Hematopoietic multipotent progenitor cell treated with erythropoietin and hydrocortisone succinate and interleukin-3 and kit ligand, for 6 days (in vitro differentiated cells): ENCODE data around the gene ALDH1L1.

Experiments
- DNase-seq: peaks from one replicate; pipeline ENCODE4 v3.0.0-alpha.2; 2015

Gene ALDH1L1

DNA sequence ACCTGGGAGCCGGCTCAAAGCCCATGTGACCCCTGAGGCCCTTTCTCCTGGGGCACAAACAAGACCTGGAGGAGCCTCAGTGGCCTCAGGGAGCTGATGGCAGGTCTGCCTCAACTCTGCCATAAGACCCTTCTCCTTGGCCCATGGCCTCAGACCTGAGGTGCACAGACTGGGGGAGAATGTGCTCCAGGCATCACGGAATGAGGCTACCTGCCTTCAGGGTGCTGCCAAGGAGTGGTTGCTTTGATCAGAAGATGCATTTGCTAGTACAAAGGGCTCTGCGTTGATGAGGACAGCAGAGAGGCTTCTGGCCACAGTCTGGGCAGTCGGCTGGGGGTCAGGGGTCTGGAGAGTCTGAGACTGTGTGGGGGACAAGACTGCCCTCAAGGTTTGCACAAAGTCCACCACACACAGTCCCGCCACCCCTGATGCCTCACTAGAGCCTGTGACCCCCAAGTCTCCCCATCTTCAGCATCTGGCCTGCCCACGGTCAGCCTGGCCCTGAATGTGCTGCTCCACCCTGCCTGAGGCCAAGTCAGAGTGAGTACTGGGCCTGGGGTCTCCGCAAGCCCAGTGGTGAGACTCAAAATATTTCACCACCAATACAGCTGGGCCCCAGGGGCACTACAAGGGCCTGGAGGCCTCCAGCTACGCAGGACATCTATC lies 26.6 kb downstream of the ALDH1L1 start:
- no peak for DNase-seq

DNA sequence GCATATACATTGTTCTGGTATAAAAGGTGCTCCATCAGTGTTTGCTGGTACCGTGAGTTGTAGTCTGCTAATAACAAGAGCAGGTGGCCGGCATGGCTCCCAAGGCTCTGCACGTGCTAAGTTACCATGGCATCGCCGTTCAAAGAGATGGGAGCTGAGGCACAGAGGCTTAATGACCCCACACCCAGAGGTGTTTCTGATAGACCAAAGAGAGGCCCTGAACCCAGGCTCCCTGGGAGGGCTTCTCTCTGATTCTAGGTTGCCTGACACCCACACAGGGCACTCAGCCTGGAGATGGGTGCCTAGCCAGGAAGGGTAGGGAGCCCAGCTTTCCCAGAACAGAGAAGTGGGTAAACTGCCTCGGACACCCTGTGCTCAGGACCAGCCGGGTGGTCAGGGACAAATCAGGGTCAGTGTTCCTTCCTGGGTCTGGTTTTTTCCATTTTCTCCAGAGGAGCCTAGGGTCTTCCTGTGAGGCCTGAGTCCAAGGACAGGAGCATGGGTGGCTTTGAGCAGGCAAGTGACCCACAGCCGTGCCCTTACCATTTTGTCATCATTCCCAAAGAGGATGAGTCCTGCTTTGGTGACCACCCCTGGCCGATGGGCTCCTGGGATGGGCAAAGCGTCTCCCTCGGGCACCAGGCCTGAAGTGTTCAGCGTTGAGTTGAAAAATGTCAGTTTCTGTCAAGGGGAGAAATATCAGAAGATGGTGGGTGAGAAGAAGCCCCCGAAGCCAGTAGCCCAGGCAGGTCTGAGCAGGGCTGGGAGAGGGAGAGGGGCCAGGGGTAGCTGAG lies 27.3 kb downstream of the ALDH1L1 start:
- no peak for DNase-seq

GRCh38 chr3:126152458-126152857 lies 27.9 kb downstream of the ALDH1L1 start:
- no peak for DNase-seq

DNA sequence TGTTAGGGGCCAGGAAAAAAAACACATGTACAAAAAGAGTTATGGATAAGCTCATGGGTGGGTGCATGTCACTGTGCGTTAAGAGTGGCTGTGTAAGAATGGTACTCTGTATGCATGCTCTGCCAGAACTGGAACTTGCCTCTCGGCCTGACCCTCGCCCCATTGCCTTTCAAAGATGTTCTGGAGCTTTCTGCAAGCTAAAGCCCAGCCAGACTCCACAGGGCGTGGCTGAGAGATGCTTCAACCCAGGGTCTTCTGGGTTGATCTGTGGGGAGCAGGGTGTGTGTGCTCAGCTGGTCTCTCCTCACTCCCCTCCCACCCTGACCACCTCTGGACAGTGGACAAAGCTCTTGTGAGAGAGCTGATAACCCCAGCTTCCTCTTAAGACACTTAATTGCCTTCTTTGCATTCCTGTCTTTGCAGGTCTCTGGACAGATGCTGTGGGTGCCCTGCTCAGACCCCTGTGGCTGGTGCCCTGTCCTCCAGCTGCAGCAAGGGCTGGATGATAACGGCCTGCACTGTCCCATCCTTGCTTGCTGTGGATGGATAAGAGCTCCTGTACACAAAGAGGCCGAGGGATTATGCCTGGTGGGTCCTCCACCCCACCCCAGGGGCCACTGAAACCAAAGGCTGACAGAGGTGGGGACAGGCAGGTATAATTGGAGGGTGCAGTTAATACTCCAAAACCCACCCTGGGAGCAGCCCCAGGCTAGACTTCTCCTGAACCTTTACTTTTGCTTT lies 28.7 kb downstream of the ALDH1L1 start:
- no peak for DNase-seq

DNA sequence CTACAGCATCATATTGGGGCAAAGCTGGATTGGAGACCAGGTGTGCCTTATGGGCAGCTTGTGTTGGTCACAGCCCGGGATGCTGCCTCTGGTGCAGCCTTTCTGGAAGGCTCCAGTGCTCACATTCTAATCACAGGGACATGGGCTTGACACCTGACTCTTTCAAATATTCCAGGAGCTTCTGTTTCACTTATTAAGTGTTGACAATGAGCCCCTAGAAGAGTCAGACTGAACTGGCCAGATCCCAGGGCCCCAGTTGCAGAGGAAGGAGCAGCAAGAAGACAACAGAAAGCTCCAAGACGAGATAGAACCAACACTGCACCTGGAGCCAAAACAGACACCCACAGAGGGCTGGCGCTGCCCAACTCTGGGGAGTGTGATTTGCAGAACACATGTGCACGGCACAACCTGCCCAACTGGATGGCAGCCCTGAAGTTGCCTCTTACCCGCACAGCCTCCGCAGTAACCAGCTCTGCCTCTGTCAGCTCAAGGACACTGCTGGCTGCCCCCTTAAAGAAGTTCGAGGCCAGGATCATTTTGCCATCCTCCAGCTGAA lies 30.3 kb downstream of the ALDH1L1 start:
- no peak for DNase-seq

GRCh38 chr3:126149256-126149902 lies 31.0 kb downstream of the ALDH1L1 start:
- DNase-seq: no peak

DNA sequence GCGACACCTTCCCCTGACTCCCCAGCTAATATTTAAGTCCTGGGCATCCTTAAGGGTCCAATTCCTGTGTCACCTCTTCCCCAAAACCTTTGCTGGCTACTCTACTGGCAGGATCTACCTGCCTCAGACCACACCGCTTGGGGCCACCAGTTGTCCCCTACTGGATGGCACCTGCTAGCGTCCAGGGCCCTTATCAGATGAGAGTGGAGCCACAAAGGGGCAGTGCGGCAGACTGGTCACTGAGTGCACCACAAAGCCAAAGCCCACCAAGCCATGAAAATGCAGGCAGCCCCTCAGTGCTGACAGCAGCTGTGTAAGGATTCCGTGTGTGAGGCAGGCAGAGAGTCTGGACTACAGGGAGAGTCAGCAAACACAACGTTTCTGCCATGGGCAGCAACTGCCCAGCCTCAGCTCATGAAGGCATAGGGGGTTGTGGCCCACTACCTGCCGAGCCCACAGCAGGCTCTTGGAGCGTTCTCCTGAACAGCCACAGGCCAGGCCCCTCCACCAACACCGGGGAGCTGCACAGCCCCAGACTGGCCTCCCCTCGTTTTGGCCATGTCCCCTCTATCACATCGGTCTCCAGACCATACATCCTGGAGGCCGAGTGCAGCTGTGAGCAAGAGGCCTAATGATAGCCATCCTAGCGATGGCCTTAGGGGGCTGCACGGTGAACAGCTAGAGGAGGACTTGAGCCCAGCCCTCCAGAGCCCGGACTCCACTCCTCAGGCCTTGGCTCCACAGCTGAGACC lies 32.3 kb downstream of the ALDH1L1 start:
- no peak for DNase-seq

DNA sequence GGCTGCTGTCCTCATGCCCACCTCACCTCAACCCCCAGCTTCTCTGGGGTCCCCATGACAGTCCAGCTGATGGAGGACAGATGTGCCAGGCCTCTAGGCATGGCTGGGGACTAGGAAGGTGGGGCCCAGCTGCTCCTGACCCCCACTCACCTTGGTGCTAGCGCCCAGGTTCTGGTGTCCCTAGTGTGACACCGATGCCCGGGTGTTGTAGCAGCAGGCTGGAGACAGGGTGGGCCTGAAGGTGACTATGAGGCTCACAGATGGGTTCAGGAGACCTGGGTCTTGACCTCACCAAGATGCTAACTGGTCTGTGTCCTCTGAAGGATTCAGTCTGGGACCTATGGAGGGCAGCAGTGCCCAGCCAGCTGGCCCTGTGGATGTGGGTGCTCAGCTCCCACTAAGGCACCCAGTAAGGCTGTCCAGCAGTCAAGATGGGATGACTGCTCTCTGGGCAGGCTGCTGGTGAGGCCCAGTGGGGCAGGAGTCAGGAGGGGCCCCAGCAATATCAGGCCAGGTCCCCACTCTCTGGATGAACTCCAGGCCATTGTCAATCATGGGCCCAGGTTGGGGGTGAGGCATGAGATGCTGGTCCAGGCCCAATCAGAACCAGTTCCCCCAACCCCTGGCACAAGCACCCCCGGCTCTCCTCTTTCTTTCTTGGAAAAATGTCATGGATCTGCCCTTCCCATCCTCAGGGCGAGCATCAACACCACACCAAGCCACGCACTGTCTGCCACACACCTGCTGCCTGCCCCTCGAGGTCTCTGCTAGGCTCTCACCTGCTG lies 33.0 kb downstream of the ALDH1L1 start:
- no peak for DNase-seq

DNA sequence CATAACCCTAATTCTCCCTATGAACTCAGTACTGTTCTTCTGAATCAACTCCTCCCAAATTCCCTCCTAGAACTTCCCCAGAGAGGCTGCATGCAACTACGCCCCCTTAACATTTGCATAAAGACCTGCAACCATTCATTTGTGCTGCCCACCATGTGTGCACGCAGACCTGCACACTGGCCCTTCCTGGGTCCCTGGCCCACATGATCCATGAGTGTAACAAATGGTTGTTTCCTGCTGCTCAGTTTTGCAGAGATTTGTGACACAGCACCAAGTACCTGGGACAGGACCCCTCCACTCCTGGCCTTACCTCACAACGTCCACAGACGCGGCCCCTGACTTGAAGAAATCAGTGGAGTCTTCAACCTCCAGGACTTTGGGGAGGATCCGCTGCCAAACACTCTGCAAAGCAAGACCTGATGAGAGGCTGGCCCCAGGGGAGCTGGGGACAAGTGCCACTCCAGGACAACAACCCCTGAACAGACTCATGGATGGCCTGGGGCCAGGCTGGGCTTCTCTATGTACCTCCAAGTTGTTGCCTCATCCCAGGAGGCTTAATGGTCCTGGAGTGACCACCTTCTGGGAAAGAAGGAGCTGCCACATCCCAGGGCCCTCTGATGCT lies 33.8 kb downstream of the ALDH1L1 start:
- no peak for DNase-seq

DNA sequence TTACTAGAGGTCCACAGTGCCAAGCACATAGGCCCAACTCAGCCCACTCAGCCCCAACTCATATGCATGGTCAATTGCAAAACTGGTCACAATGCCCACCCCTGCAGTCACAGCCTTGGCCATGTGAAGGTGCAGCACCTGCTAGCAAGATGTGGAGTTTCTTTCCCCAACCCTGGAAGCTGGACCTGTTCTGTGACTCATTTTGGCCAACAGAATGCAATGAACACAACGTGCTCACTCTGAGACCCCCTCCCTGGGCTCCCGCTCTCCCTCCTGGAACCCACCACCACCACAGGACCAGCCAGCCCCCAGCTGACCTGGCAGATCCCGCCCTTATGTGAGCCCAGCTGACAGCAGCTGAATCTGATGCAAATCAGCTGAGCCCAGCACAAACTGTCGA lies 34.4 kb downstream of the ALDH1L1 start:
- DNase-seq: no peak

- no peak for DNase-seq
Measured at GRCh38 chr3:126142652-126143051, 37.7 kb downstream of the ALDH1L1 start.

- no peak for DNase-seq
Measured at GRCh38 chr3:126137490-126138130, 42.8 kb downstream of the ALDH1L1 start.

DNA sequence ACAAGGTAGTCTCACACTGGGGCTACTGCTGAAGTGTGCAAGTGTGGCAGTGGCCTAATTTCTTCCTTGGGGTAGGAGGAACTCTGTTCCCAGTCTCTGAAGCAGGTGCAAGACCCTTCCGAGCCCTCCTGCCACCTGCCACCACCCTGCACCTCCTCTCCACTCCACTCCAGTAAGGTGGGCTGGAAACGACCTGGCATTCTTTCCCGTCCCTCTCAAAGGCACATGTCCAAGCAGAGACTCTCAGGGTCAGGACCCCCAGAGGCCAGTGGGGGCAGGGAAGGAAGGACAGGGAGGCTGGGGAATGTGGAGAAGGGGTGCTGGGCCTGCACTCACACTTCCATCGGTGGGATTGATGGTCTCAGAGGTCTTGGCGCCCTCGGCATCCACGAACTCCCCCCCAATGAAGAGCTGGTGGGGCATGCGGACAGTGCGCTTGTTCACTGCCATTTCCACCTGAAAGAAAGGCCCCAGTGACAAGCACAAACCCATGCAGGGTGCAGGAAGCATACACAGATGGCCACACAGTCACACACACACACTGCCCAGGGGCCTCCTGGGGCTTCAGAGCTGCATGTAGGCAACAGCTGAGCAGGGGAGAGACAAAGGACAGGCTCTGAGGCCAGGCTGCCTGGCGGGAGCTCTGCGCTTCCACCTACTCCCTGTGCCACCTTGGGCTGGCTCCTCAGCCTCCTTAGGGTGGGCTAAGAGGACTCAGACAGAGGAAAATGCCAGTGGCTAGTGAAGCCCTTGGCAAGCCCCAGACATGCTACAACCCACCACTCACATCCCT lies 43.8 kb downstream of the ALDH1L1 start:
- DNase-seq: no peak

GRCh38 chr3:126135406-126136076 lies 44.8 kb downstream of the ALDH1L1 start:
- no peak for DNase-seq

- DNase-seq: no peak
Measured at GRCh38 chr3:126135071-126135405, 45.3 kb downstream of the ALDH1L1 start.

DNA sequence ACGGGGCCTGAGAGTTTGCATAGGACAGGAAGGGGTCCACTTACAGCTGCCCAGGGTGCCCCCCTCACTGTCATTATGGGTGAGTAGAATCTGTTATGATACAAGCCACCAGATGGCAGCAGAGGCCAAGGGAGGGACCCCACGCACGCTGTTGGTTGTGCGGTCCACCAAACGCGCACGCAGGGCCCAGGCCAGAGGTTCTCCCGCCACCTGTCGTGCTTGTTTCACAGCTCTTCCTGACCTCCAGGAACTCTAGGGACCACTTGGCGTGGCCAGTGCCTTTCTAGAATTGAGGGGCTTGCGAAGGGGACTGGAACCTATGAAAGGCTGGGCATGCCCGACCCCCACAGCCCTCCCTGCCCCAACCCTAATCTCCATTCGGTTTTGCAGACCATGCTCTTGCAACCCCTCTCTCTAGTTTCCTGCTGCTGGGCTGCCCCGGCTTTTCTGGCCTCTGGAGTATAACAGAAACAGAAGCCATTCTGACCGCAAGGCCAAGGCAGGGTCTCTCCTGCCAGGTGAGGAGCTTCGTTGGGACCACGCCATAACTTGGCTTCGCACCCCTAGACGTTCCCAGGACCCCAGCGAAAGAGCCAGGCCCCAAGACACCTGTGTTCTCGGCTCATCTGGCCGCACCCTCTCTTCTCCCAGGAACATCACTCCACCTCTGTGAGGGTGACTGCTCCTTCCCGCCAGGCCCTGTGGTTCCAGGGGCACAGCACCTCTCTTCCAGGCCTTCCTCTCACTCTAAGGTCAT lies 46.0 kb downstream of the ALDH1L1 start:
- peak; percentile 80 for DNase-seq

GRCh38 chr3:126133606-126134005 lies 46.8 kb downstream of the ALDH1L1 start:
- no peak for DNase-seq
